Measurements from ENCODE around the gene ATG4D. TPM values are rescaled to one million over a fixed set of nuclear protein-coding genes. Genes with fewer than 3 reads are reported as not detected.

Gene ATG4D
- total RNA-seq, 1 donor from 2014 or later, result 5.1 TPM

DNA sequence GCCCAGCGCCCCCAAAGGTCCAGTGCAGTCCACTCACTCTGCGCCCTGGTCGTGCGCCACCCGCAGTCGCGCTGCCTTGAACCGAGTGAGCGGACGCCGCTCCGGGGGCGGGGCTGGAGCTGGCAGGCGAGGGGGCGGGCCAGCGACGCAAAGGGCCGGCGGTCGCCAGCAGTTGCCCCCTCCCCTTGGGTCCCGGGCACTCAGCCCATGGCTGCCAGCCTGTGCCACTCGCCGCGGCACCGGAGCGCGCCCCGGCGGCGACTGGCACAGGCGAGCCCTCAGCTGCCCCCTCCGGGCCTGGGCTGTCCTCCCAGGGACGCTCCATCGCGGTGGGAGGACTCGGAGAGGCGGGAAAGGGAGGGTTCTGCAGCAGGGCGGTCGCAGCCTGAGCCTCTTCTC lies 26.3 kb upstream of the ATG4D start, which contains the start of gene S1PR5:
Gene S1PR5, minus strand, starts transcription at position 87 of the 399 bp plus-strand sequence. CDS start 2,436 bp downstream, outside the sequence.
- Histone ChIP-seq H3F3A (ENCODE audit: low read depth) (peaks cover 31% of the 10 kb centered on the region), H3K36me3 (no peaks in the 10 kb centered on the region), H3K9me3 (ENCODE audit: low read depth) (no peaks in the 10 kb centered on the region), H3K27me3 (peaks cover 87% of the 10 kb centered on the region), H3K9ac (no peak within 1 kb of the TSS), H4K20me1 (ENCODE audit: low read depth) (peaks cover 22% of the 10 kb centered on the region), H3K4me2 (peak within 1 kb of the TSS; percentile 76), H3K27ac (no peak within 1 kb of the TSS), H3K4me1 (peaks cover 21% of the 10 kb centered on the region), H2AFZ (replicated peaks) (peak within 1 kb of the TSS; percentile 63), H3K4me3 (peak within 1 kb of the TSS; percentile 44), H3K79me2 (ENCODE audit: low read depth) (no peaks in the 10 kb centered on the region)
- TF ChIP-seq EZH2 (IDR thresholded peaks at IDR 0.05), result peak; percentile 76
- TF ChIP-seq EZH2phosphoT487 (IDR thresholded peaks at IDR 0.05), result peak; percentile 79
- peak; percentile 19 for TF ChIP-seq CTCF (IDR thresholded peaks at IDR 0.05)
- Mint-ChIP-seq H3K36me3 (no peaks in the 10 kb centered on the region), H3K4me1 (peaks cover 34% of the 10 kb centered on the region), H3K27ac (peak within 1 kb of the TSS; percentile 66), H3K4me3 (peak within 1 kb of the TSS; percentile 86), H3K9me3 (peaks cover 3% of the 10 kb centered on the region), H3K27me3 (ENCODE audit: insufficient read depth, low read depth) (peaks cover 34% of the 10 kb centered on the region)
- peak; percentile 54 for DNase-seq (ENCODE audit: low spot score)

DNA sequence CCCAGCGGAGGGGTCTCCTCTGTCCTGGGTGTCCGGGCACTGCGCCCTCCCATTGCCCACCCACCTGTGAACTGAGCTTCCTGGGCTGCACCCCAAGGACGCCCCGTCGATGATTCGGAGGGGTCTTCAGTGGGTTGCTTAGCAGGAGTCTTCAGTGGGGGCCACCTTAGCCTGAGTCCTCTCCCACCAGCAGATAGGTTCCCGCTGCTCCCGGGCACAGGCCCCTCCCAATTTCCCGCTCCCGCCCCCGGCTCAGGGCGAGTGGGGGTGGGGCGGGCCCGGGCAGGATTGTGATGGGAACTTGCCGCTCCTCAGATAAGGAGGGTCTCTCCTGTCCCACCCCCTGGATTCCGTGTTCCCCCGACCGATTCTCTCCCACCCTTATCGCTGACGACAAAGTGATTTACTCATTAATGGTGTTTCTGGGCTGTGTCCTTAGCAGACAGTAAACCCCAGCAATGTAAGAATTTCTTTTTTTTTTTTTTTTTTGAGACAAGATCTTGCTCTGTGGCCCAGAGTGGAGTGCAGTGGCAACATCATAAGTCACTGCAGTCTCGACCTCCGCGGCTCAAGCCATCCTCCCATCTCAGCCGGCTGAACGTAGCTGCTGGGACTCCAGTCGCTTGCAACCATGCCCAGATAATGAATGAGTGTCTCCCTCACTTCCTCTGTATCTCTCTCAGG lies 25.8 kb upstream of the ATG4D start:
- peak; percentile 39 for DNase-seq (ENCODE audit: low spot score)
- Histone ChIP-seq H3K79me2 (ENCODE audit: low read depth) (no peaks in the 10 kb centered on the region), H4K20me1 (ENCODE audit: low read depth) (peaks cover 22% of the 10 kb centered on the region), H3K9me3 (ENCODE audit: low read depth) (no peaks in the 10 kb centered on the region), H3K4me2 (peak overlapping the region; percentile 76), H3K27ac (no peak overlapping the region), H3K9ac (no peak overlapping the region), H3K4me1 (peaks cover 21% of the 10 kb centered on the region), H3K4me3 (peak overlapping the region; percentile 44), H3F3A (ENCODE audit: low read depth) (peaks cover 31% of the 10 kb centered on the region), H2AFZ (replicated peaks) (peak overlapping the region; percentile 63), H3K27me3 (peaks cover 82% of the 10 kb centered on the region), H3K36me3 (no peaks in the 10 kb centered on the region)
- Mint-ChIP-seq H3K9me3 (peaks cover 3% of the 10 kb centered on the region), H3K4me3 (peak overlapping the region; percentile 76), H3K27ac (peak overlapping the region; percentile 66), H3K4me1 (peaks cover 34% of the 10 kb centered on the region), H3K27me3 (ENCODE audit: insufficient read depth, low read depth) (peaks cover 33% of the 10 kb centered on the region), H3K36me3 (no peaks in the 10 kb centered on the region)
- TF ChIP-seq EZH2phosphoT487 (IDR thresholded peaks at IDR 0.05) (peak; percentile 10), CTCF (IDR thresholded peaks at IDR 0.05) (no peak), EZH2 (IDR thresholded peaks at IDR 0.05) (peak; percentile 60)

DNA sequence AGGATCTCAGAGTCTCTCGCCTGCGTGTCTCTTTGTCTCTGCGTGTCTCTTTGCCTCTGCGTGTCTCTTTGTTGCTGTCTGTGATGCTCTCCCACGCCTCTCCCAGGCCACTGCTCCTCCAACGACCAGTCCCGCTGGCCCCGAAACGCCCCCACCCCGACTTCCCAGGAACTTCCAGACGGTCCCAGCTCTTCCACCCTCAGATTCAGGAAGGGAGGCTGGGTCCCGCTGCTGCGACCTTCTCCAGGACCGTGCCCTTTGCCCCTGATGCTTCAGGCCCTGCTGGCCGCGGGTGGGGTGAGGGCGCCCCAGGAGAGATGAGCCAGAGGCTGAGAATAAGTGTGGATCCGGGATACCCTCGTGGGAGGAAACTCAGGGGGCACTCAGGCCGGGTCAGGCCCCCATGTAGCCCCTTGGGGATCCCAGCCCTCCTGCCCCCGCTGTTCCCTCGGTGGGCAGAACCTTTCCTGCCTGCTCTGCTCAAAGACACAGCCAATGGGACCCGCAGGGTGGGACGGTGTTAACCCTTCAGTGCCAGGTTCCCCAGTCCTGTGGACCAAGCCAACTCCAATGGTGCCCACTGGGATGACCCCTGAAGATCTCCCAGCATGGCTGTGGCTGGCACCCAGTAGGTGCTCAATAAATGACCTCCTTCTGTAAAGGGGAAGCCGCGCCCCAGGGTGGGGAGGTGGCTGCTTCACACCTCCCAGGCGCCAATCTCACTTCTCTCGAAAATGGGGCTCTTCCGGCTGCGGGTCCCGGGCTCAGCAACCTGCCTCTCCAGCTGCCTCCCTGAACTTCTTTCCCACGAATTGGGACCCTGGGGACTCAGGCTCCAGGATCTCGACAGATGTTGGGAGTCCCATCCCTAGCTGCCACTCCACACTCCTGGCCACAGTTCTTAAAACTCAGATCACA lies 25.0 kb upstream of the ATG4D start:
- H2AFZ ChIP-seq (replicated peaks), result peak overlapping the region; percentile 37
- H3K9me3 Mint-ChIP-seq, result peaks cover 3% of the 10 kb centered on the region
- DNase-seq (ENCODE audit: low spot score), result peak; percentile 23
- H3K9me3 ChIP-seq (ENCODE audit: low read depth), result no peaks in the 10 kb centered on the region
- H3K27me3 Mint-ChIP-seq (ENCODE audit: insufficient read depth, low read depth), result peaks cover 27% of the 10 kb centered on the region
- H3K9ac ChIP-seq, result no peak overlapping the region
- H3K4me1 Mint-ChIP-seq, result peaks cover 32% of the 10 kb centered on the region
- no peaks in the 10 kb centered on the region for H3K79me2 ChIP-seq (ENCODE audit: low read depth)
- TF ChIP-seq EZH2 (IDR thresholded peaks at IDR 0.05) (no peak), EZH2phosphoT487 (IDR thresholded peaks at IDR 0.05) (no peak), CTCF (IDR thresholded peaks at IDR 0.05) (no peak)
- peaks cover 21% of the 10 kb centered on the region for H3K4me1 ChIP-seq
- H3K27me3 ChIP-seq, result peaks cover 74% of the 10 kb centered on the region
- H3K36me3 Mint-ChIP-seq, result no peaks in the 10 kb centered on the region
- H4K20me1 ChIP-seq (ENCODE audit: low read depth), result peaks cover 15% of the 10 kb centered on the region
- H3K4me3 ChIP-seq, result peak overlapping the region; percentile 44
- peaks cover 26% of the 10 kb centered on the region for H3F3A ChIP-seq (ENCODE audit: low read depth)
- no peaks in the 10 kb centered on the region for H3K36me3 ChIP-seq
- H3K27ac ChIP-seq, result no peak overlapping the region
- H3K4me3 Mint-ChIP-seq, result peak overlapping the region; percentile 77
- peak overlapping the region; percentile 66 for H3K27ac Mint-ChIP-seq
- peak overlapping the region; percentile 76 for H3K4me2 ChIP-seq
